VCaP (cell line): ENCODE data around the gene NEK4.

ENCODE experiments used
- H3K27ac ChIP-seq: fragments of 450-650 bp; 2 replicates; pipeline ENCODE4 v1.5.1; 2017
- CTCF ChIP-seq: fragments of 450-650 bp; conservative IDR thresholded peaks from 2 replicates; pipeline ENCODE4 v1.5.1; 2017; ENCODE audit warnings: mild to moderate bottlenecking, moderate library complexity

Gene NEK4

GRCh38 chr3:52663098-52663497 is 107.6 kb downstream of the NEK4 start:
- no peak for TF ChIP-seq CTCF
- no peak overlapping the region for H3K27ac ChIP-seq

DNA sequence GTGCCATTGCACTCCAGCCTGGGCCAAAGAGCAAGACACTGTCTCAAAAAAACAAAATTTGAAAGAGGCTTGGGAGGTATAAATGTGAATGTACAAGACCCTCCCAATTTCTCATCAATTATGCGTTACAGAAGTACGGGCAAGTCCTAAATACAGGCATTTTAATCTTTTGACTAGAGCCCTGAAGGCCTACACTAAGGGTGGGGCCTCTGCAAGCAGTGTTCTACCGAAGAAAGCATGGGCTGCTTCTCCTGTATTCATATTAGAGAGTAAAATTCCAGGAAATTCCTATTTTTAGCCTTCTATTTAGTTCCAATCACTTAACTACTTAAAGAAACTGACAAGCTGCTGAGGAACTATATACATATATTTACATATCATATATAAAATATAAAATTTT is 110.7 kb downstream of the NEK4 start:
- TF ChIP-seq CTCF, result no peak
- no peak overlapping the region for H3K27ac ChIP-seq
